Measurements from ENCODE around the gene ACSS2. TPM values are rescaled to one million over a fixed set of nuclear protein-coding genes. Genes with fewer than 3 reads are reported as not detected.

ACSS2 gene
- total and polyA plus RNA-seq, 11 donors: 72.6 to 117 (median 99.7) TPM

- Histone ChIP-seq H3K27ac (peak overlapping the region in 2 of 12 donors; percentile 23), H3K9me3 (peaks cover 0 to 3% (median 0%) of the 10 kb centered on the region in 12 donors), H3K27me3 (no peaks in the 10 kb centered on the region), H3K4me1 (peaks cover 0 to 15% (median 2%) of the 10 kb centered on the region in 12 donors), H3K4me3 (no peak overlapping the region), H3K36me3 (peaks cover 0 to 93% (median 82%) of the 10 kb centered on the region in 9 donors)
- ATAC-seq: no peak
- intact Hi-C loops (cut with DNase I): loop anchor here in 1 of 10 donors (5.0 kb wide), 1 partner anchor 45 kb away; no protein-coding TSS in a partner anchor
- DNase-seq: no peak
- WGBS, 4 donors: 67 to 97% (median 94%) methylated on average over 1 of the region's 1 CpG
- no peak for TF ChIP-seq POLR2A (IDR thresholded peaks at IDR 0.05)
- TF ChIP-seq, protein P1, sequence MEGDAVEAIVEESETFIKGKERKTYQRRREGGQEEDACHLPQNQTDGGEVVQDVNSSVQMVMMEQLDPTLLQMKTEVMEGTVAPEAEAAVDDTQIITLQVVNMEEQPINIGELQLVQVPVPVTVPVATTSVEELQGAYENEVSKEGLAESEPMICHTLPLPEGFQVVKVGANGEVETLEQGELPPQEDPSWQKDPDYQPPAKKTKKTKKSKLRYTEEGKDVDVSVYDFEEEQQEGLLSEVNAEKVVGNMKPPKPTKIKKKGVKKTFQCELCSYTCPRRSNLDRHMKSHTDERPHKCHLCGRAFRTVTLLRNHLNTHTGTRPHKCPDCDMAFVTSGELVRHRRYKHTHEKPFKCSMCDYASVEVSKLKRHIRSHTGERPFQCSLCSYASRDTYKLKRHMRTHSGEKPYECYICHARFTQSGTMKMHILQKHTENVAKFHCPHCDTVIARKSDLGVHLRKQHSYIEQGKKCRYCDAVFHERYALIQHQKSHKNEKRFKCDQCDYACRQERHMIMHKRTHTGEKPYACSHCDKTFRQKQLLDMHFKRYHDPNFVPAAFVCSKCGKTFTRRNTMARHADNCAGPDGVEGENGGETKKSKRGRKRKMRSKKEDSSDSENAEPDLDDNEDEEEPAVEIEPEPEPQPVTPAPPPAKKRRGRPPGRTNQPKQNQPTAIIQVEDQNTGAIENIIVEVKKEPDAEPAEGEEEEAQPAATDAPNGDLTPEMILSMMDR (IDR thresholded peaks at IDR 0.05): no peak
These were observed 51.3 kb downstream of the ACSS2 start for GRCh38 chr20:34927736-34928135.

DNA sequence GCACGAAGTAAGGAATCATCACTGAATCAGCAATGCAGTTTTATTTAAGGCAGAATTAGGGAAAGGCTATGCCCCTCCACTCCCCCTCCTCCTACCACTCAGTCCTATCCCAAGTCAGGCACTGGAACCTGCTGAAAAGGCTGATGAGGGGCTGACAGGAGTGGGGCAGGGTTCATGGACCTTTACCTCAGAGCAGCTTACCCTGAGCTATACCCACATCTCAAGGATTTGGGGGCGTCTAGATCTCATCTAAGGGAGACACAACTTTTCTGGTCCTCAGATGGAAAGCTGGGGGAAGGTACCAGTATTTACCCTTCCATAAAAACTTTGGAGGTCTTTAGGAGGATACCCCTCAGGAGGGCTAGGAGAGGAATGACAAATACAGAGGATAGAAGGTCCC is 52.0 kb downstream of the ACSS2 start:
- DNase-seq (no peak), ATAC-seq (no peak)
- Histone ChIP-seq H3K27me3 (no peaks in the 10 kb centered on the region), H3K36me3 (peaks cover 0 to 89% (median 77%) of the 10 kb centered on the region in 9 donors), H3K4me1 (peaks cover 0 to 12% (median 0%) of the 10 kb centered on the region in 12 donors), H3K27ac (no peak overlapping the region), H3K9me3 (peaks cover 0 to under 1% (median 0%) of the 10 kb centered on the region in 12 donors), H3K4me3 (no peak overlapping the region)
- TF ChIP-seq POLR2A (IDR thresholded peaks at IDR 0.05): no peak
- TF ChIP-seq, protein P1 (IDR thresholded peaks at IDR 0.05): no peak
- WGBS, 4 donors: 83 to 93% (median 91%) methylated on average over 2 of the region's 2 CpGs
- intact Hi-C loops (cut with DNase I): loop anchor here in 1 of 10 donors (5.0 kb wide), 1 partner anchor 46 kb away; no protein-coding TSS in a partner anchor

DNA sequence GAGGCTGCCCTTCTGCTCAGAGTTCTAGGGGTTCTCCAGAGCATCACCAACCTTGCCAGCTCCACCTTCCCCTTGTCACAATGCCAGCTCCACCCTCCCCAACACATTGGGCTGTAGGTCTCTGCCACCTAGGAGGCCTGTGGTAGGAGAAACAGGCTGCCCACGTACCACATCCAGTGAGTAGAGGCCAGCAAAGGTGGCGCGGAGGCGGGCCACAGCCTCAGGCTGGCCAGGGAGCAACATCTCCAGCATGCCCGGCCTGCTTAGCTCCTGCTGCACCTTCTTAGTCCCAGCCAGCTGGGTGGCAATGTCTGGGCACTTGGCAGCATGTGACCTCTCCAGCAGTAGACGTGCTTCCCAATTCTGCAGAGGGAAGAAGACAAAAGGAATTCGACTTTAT is 55.4 kb downstream of the ACSS2 start:
- intact Hi-C loops (cut with DNase I): no loop called here
- WGBS, 4 donors: 74 to 86% (median 81%) methylated on average over 7 of the region's 7 CpGs
- no peaks in the 10 kb centered on the region for H3K9me3 ChIP-seq
- peaks cover 0 to 78% (median 58%) of the 10 kb centered on the region in 9 donors for H3K36me3 ChIP-seq
- no peak overlapping the region for H3K27ac ChIP-seq
- no peak for DNase-seq
- H3K4me1 ChIP-seq: peaks cover 0 to 8% (median 0%) of the 10 kb centered on the region in 12 donors
- no peak overlapping the region for H3K4me3 ChIP-seq
- TF ChIP-seq, protein P1 (IDR thresholded peaks at IDR 0.05): no peak
- TF ChIP-seq POLR2A (IDR thresholded peaks at IDR 0.05): no peak
- ATAC-seq: peak in 2 of 4 donors; percentile 16 to 17
- H3K27me3 ChIP-seq: no peaks in the 10 kb centered on the region

DNA sequence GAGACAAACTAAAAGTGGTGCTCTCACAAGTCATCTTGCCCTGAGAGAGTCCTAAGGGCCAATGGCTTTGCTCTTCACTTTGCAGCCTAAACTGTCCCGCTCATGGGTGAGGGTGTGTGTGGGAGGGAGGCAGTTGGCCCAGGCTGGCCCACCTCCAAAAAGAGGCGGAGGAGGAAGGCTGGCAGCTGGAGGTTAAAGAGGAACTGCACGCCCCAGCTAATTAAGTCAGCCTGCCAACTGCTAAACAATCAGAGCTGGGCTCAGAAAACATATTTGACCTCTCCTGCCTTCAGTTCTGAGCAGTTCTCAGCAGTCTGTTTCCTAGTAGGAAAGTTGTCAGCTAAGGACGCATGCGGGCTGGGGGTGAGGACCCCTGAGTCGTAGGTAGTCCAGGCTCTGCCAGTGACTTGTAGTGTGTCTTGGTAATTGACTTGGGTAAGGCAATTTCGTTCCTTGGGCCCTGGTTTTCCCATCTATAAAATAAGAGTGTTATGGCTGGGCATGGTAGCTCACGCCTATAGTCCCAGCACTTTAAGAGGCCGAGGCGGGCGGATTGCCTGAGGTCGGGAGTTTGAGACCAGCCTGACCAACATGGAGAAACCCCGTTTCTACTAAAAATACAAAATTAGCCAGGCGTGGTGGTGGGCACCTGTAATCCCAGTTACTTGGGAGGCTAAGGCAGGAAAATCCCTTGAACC is 62.2 kb downstream of the ACSS2 start:
- H3K9me3 ChIP-seq: no peaks in the 10 kb centered on the region
- H3K27ac ChIP-seq: peak overlapping the region in 11 of 12 donors; percentile 49 to 88 (median 79)
- peaks cover 0 to 66% (median 39%) of the 10 kb centered on the region in 9 donors for H3K36me3 ChIP-seq
- peaks cover 0 to 40% (median 16%) of the 10 kb centered on the region in 12 donors for H3K4me1 ChIP-seq
- intact Hi-C loops (cut with DNase I): no loop called here
- TF ChIP-seq, protein P1 (IDR thresholded peaks at IDR 0.05): no peak
- no peak for TF ChIP-seq POLR2A (IDR thresholded peaks at IDR 0.05)
- WGBS, 4 donors: 57 to 72% (median 69%) methylated on average over 10 to 14 of the region's 14 CpGs
- DNase-seq: peak; percentile 72 to 87 (median 78)
- peak; percentile 77 to 88 (median 84) for ATAC-seq
- no peak overlapping the region for H3K4me3 ChIP-seq
- no peaks in the 10 kb centered on the region for H3K27me3 ChIP-seq
